ENCODE measurements around the gene TCN2.

Gene TCN2

DNA sequence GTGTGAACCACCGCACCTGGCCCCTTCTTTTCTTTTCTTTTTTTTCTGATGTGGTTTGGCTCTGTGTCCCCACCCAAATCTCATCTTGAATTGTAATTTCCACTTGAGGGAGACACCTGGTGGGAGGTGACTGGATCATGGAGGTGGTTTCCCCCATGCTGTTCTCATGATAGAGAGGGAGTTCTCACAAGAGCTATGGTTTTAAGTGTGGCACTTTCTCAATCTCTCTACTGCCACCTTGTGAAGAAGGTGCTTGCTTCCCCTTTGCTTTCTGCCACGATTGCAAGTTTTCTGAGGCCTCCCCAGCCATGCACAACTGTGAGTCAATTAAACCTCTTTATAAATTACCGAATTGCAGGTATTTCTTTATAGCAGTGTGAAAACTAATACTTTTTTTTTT lies 4.9 kb upstream of the TCN2 start:
- TF ChIP-seq, protein P1, sequence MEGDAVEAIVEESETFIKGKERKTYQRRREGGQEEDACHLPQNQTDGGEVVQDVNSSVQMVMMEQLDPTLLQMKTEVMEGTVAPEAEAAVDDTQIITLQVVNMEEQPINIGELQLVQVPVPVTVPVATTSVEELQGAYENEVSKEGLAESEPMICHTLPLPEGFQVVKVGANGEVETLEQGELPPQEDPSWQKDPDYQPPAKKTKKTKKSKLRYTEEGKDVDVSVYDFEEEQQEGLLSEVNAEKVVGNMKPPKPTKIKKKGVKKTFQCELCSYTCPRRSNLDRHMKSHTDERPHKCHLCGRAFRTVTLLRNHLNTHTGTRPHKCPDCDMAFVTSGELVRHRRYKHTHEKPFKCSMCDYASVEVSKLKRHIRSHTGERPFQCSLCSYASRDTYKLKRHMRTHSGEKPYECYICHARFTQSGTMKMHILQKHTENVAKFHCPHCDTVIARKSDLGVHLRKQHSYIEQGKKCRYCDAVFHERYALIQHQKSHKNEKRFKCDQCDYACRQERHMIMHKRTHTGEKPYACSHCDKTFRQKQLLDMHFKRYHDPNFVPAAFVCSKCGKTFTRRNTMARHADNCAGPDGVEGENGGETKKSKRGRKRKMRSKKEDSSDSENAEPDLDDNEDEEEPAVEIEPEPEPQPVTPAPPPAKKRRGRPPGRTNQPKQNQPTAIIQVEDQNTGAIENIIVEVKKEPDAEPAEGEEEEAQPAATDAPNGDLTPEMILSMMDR (IDR thresholded peaks at IDR 0.05; ENCODE audit: low read depth, low read length, missing control alignments) = peak; percentile 49
- no peak overlapping the region for H3K4me3 ChIP-seq (ENCODE audit: low read depth, low read length)
- no peak for DNase-seq (ENCODE audit: low read depth)

- TF ChIP-seq, protein P1 (IDR thresholded peaks at IDR 0.05; ENCODE audit: low read depth, low read length, missing control alignments) = no peak
- DNase-seq (ENCODE audit: low read depth) = no peak
- H3K4me3 ChIP-seq (ENCODE audit: low read depth, low read length) = no peak overlapping the region
Measured at GRCh38 chr22:30603801-30604200, 3.2 kb upstream of the TCN2 start.

- DNase-seq (ENCODE audit: low read depth) = no peak
- TF ChIP-seq, protein P1 (IDR thresholded peaks at IDR 0.05; ENCODE audit: low read depth, low read length, missing control alignments) = no peak
- no peak overlapping the region for H3K4me3 ChIP-seq (ENCODE audit: low read depth, low read length)
Measured at GRCh38 chr22:30604723-30605122, 2.3 kb upstream of the TCN2 start.

DNA sequence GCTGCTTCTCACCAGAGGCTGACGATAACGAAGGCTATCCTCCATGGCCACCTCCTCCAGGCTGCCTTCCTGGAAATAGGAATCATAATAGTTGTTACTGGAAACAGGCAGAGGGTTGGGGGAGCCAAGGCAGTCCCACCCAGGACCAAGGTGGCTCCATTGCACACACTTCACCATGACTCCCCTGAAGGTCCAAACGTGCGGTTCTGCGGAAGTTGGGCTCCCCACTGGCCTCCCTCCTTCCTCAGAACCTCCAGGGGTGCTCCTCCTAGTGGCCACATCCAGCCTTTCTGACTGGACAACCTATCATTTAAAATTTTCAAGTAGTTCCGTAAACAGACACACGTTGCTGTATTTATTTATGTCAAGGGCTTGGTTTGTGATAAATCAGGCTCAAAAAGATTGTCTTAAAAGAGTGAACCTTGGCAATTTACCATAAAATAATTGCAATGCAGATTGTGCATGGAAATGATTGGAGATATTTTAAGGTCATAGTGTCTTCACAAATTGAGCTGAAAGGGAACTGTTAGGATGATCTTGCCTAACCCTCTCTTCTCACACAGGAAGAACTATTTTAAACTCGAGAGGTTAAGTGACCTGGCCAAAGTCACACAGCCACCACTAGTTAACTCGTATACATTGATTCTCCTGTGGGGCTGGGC lies 1.4 kb upstream of the TCN2 start:
- peak; percentile 33 for DNase-seq (ENCODE audit: low read depth)
- TF ChIP-seq, protein P1 (IDR thresholded peaks at IDR 0.05; ENCODE audit: low read depth, low read length, missing control alignments) = peak; percentile 82
- no peak overlapping the region; the same call in 1 of the 2 replicates for H3K4me3 ChIP-seq (ENCODE audit: low read depth, low read length)

DNA sequence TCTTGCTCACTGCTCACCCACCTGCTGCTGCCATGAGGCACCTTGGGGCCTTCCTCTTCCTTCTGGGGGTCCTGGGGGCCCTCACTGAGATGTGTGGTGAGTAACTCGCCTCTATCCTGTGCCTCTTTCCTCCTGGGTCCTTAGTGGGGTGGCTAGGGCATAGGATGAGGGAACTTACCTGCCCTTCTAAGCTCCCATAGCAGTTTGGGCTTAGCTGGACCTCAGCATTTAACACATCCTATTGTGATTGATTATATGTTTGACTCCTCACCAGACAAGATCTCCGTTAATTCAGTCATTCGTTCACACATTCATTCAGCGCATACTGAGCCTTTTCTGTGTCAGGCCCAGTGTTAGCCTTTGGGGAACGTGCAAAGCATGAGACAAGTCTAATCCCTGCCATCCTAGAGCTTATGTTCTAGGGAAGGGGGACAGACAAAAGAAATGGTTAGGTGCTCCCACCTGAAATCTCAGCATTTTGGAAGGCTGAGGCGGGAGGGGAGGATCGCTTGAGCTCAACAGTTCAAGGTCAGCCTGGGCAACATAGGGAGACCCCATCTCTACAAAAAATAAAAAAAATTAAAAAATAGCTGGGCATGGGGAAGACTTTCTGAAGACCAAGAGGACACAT lies 441 bp downstream of the TCN2 start:
- TF ChIP-seq, protein P1 (IDR thresholded peaks at IDR 0.05; ENCODE audit: low read depth, low read length, missing control alignments) = no peak
- DNase-seq (ENCODE audit: low read depth) = no peak
- H3K4me3 ChIP-seq (ENCODE audit: low read depth, low read length) = peak overlapping the region; percentile 56

DNA sequence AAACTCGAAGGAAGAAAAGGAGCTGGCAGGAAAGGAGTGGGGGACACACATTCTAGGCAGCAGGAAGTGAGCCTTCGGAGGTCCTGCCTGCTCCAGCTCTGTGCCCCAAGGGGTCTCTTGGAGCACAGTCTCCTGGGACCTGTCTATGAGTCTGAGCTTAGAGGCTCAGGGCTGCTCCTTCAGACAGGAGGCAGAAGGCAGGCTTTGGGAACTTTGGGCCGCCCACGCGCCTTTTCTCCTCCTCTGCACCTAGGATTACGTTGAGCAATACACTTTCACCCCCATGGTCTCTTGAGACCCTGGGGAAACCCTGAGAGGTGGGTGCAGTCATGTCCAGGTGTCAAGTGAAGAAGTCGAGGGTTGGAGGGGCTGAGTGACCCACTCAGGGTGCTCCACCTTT lies 965 bp downstream of the TCN2 start:
- TF ChIP-seq, protein P1 (IDR thresholded peaks at IDR 0.05; ENCODE audit: low read depth, low read length, missing control alignments) = no peak
- DNase-seq (ENCODE audit: low read depth) = peak; percentile 15
- no peak overlapping the region for H3K4me3 ChIP-seq (ENCODE audit: low read depth, low read length)
